ENCODE results near the gene PRR16. TPM values are rescaled to one million over a fixed set of nuclear protein-coding genes. Genes with fewer than 3 reads are reported as not detected.

Gene PRR16
- total RNA-seq, 4 donors from 2014 or later: 0.48 to 2.3 (median 1.9) TPM; not detected in 1

DNA sequence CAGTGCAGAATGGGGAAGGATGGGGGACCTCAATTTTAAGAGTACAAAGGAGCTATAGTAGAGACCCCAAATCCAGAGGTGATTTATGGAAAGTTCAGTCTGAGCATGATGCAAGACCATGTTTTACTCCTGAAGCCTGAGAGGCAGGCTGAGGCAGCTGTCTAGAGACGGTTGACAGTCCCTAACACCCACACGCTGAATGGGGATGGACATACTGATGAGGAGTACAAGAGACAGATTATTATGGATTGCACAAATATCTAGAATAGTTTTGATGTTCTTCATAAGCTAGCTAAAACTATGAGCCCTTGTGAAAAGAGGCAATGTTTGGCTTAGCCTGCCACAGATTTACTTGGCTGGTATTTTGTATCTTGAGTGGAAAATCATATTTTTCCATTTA is 64.5 kb downstream of the PRR16 start:
- no peak for TF ChIP-seq POLR2A (IDR thresholded peaks at IDR 0.05)
- TF ChIP-seq, protein P1, sequence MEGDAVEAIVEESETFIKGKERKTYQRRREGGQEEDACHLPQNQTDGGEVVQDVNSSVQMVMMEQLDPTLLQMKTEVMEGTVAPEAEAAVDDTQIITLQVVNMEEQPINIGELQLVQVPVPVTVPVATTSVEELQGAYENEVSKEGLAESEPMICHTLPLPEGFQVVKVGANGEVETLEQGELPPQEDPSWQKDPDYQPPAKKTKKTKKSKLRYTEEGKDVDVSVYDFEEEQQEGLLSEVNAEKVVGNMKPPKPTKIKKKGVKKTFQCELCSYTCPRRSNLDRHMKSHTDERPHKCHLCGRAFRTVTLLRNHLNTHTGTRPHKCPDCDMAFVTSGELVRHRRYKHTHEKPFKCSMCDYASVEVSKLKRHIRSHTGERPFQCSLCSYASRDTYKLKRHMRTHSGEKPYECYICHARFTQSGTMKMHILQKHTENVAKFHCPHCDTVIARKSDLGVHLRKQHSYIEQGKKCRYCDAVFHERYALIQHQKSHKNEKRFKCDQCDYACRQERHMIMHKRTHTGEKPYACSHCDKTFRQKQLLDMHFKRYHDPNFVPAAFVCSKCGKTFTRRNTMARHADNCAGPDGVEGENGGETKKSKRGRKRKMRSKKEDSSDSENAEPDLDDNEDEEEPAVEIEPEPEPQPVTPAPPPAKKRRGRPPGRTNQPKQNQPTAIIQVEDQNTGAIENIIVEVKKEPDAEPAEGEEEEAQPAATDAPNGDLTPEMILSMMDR (IDR thresholded peaks at IDR 0.05): no peak

GRCh38 chr5:120529386-120529785 is 65.3 kb downstream of the PRR16 start:
- no peak overlapping the region for H3K27ac ChIP-seq
- intact Hi-C loops (cut with DNase I): no loop called here
- no peaks in the 10 kb centered on the region for H3K36me3 ChIP-seq
- no peaks in the 10 kb centered on the region for H3K27me3 ChIP-seq
- TF ChIP-seq POLR2A (IDR thresholded peaks at IDR 0.05): no peak
- TF ChIP-seq, protein P1 (IDR thresholded peaks at IDR 0.05): no peak
- no peaks in the 10 kb centered on the region for H3K4me1 ChIP-seq
- no peaks in the 10 kb centered on the region for H3K9me3 ChIP-seq
- DNase-seq: no peak
- H3K4me3 ChIP-seq: no peak overlapping the region
- 59 to 67% methylated on average over 2 of the region's 2 CpGs for WGBS, 2 donors

More for the DNA sequence above, 64.5 kb downstream of the PRR16 start:
- Histone ChIP-seq H3K27me3 (no peaks in the 10 kb centered on the region), H3K4me3 (no peak overlapping the region), H3K9me3 (no peaks in the 10 kb centered on the region), H3K36me3 (no peaks in the 10 kb centered on the region), H3K27ac (no peak overlapping the region), H3K4me1 (no peaks in the 10 kb centered on the region)
- DNase-seq: no peak
- intact Hi-C loops (cut with DNase I): no loop called here
- 72 to 80% methylated on average over 2 of the region's 2 CpGs for WGBS, 2 donors

GRCh38 chr5:120531215-120531614 is 67.1 kb downstream of the PRR16 start:
- no peaks in the 10 kb centered on the region for H3K4me1 ChIP-seq
- TF ChIP-seq POLR2A (IDR thresholded peaks at IDR 0.05): no peak
- TF ChIP-seq, protein P1 (IDR thresholded peaks at IDR 0.05): no peak
- no peaks in the 10 kb centered on the region for H3K36me3 ChIP-seq
- WGBS, 2 donors: 47 to 62% methylated on average over 2 to 3 of the region's 3 CpGs
- H3K9me3 ChIP-seq: no peaks in the 10 kb centered on the region
- no peaks in the 10 kb centered on the region for H3K27me3 ChIP-seq
- no peak for DNase-seq
- no peak overlapping the region for H3K4me3 ChIP-seq
- intact Hi-C loops (cut with DNase I): no loop called here
- H3K27ac ChIP-seq: no peak overlapping the region

DNA sequence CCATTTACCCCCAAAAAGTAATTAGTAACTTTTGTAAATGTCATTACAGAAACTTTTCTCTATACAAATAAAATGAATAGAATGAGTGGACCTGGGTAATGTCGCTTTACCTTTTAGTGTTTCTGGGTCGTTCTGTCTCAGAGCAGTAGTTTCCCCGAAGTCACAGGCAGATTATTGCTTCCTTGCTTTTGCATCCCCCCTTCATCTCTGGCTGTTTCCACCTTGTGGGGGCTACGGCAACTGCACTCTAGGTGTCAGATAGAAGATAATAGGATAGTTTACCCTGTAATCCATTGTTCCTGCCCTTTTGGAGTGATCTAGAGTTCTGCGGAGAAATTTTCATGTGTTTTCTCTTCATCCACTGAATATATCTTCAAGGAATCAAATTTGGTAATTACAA is 68.7 kb downstream of the PRR16 start:
- 41 to 47% methylated on average over 5 of the region's 5 CpGs for WGBS, 2 donors
- no peak overlapping the region for H3K4me3 ChIP-seq
- intact Hi-C loops (cut with DNase I): no loop called here
- no peak for DNase-seq
- no peaks in the 10 kb centered on the region for H3K9me3 ChIP-seq
- no peak for TF ChIP-seq POLR2A (IDR thresholded peaks at IDR 0.05)
- TF ChIP-seq, protein P1 (IDR thresholded peaks at IDR 0.05): no peak
- no peaks in the 10 kb centered on the region for H3K4me1 ChIP-seq
- H3K27ac ChIP-seq: no peak overlapping the region
- H3K27me3 ChIP-seq: no peaks in the 10 kb centered on the region
- H3K36me3 ChIP-seq: no peaks in the 10 kb centered on the region

GRCh38 chr5:120533581-120533980 is 69.5 kb downstream of the PRR16 start:
- Histone ChIP-seq H3K4me3 (no peak overlapping the region), H3K9me3 (no peaks in the 10 kb centered on the region), H3K27ac (no peak overlapping the region), H3K27me3 (no peaks in the 10 kb centered on the region), H3K36me3 (no peaks in the 10 kb centered on the region), H3K4me1 (no peaks in the 10 kb centered on the region)
- 62 to 63% methylated on average over 3 of the region's 3 CpGs for WGBS, 2 donors
- intact Hi-C loops (cut with DNase I): no loop called here
- DNase-seq: no peak
- TF ChIP-seq POLR2A (IDR thresholded peaks at IDR 0.05): no peak
- TF ChIP-seq, protein P1 (IDR thresholded peaks at IDR 0.05): no peak

Measured in esophagus squamous epithelium (tissue), 5 donors.